Measurements from ENCODE around the gene ZNF563. TPM values are rescaled to one million over a fixed set of nuclear protein-coding genes. Genes with fewer than 3 reads are reported as not detected.
"Not testable (repeated sequence)": the region's sequence is repeated elsewhere in the genome, so short reads cannot be mapped to it uniquely, and the experiment has no call there.

ZNF563 gene
- total and polyA plus RNA-seq, 9 donors, result 1.7 to 4.1 (median 2.2) TPM

DNA sequence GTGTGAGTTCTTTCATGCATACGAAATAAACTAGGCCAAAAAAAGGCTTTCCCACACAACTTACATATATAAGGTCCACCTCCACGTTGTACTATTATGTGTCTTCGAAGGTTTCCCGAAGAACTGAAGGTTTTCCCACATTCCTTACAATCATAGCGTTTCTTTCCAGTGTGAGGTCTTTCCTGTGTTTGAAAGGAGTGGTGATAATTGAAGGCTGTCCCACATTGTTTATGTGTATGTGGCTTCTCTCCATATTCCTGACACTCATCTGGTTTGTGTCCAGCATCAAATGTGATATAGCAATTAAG lies 17.4 kb upstream of the ZNF563 start:
- no peak overlapping the region for H3K4me3 ChIP-seq (ENCODE audit: low read length)
- peaks cover 66% of the 10 kb centered on the region for H3K9me3 ChIP-seq (replicated peaks; ENCODE audit: control insufficient read depth, low read depth, low read length)
- H3K4me1 ChIP-seq (ENCODE audit: control insufficient read depth, insufficient read depth, low read length), result no peaks in the 10 kb centered on the region
- DNase-seq, result no peak
- no peak overlapping the region for H3K27ac ChIP-seq (ENCODE audit: low read length)
- no peaks in the 10 kb centered on the region for H3K27me3 ChIP-seq (ENCODE audit: control insufficient read depth, insufficient read depth, low read length)
- peaks cover 13% of the 10 kb centered on the region for H3K36me3 ChIP-seq (ENCODE audit: control insufficient read depth, insufficient read depth, low read length)
- WGBS (ENCODE audit: insufficient coverage), result no CpG with 5 or more reads among the region's 5 CpGs

DNA sequence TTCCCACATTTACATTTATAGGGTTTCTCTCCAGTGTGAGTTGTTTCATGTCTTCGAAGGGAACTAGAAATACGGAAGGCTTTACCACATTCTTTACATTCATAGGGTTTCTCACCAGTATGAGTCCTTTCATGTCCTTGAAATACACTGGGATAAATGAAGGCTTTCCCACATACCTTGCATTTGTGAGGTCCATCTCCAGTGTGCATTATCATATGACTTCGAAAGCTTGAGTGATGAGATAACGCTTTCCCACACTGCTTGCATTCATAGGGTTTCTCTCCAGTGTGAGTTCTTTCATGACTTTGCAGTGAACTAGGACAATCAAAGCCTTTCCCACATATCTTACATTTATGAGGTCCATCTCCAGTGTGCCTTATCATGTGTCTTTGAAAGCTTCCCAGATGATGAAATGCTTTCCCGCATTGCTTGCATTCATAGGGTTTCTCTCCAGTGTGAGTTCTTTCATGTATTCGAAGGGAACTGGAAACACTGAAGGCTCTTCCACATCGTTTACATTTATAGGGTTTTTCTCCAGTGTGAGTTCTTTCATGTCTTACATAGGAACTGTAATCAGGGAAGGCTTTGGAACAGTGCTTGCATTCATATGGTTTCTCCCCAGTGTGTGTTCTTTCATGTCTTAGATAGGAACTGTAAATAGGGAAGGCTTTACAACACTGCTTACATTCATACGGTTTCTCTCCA lies 16.9 kb upstream of the ZNF563 start:
- H3K36me3 ChIP-seq (ENCODE audit: control insufficient read depth, insufficient read depth, low read length), result peaks cover 13% of the 10 kb centered on the region
- no peak overlapping the region for H3K27ac ChIP-seq (ENCODE audit: low read length)
- H3K27me3 ChIP-seq (ENCODE audit: control insufficient read depth, insufficient read depth, low read length), result no peaks in the 10 kb centered on the region
- H3K9me3 ChIP-seq (replicated peaks; ENCODE audit: control insufficient read depth, low read depth, low read length), result peaks cover 66% of the 10 kb centered on the region
- H3K4me3 ChIP-seq (ENCODE audit: low read length), result no peak overlapping the region
- DNase-seq, result no peak
- H3K4me1 ChIP-seq (ENCODE audit: control insufficient read depth, insufficient read depth, low read length), result no peaks in the 10 kb centered on the region
- WGBS (ENCODE audit: insufficient coverage), result 95% methylated on average over 2 of the region's 8 CpGs

DNA sequence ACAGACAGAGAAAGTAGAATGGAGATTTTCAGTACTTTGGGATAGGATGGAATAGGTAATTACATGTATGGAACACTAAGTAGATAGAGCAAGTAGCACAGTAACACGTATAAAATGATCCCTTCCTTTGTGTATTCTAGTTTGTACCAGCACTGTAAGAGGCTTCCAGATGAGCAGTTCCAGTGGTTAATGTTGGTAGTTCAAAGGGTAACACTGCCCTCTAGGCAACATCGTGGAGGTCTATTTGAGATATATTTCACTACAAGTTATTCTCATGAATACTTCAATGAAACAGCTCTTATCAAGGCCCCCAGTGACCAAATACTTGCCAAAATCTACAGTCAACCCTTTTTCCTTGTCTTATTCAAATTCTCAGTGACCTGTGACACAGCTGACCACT lies 13.5 kb upstream of the ZNF563 start:
- no CpG with 5 or more reads among the region's 2 CpGs for WGBS (ENCODE audit: insufficient coverage)
- Histone ChIP-seq H3K27me3 (ENCODE audit: control insufficient read depth, insufficient read depth, low read length) (no peaks in the 10 kb centered on the region), H3K36me3 (ENCODE audit: control insufficient read depth, insufficient read depth, low read length) (peaks cover 13% of the 10 kb centered on the region), H3K4me3 (ENCODE audit: low read length) (no peak overlapping the region), H3K9me3 (replicated peaks; ENCODE audit: control insufficient read depth, low read depth, low read length) (peaks cover 47% of the 10 kb centered on the region), H3K4me1 (ENCODE audit: control insufficient read depth, insufficient read depth, low read length) (no peaks in the 10 kb centered on the region), H3K27ac (ENCODE audit: low read length) (no peak overlapping the region)
- DNase-seq, result no peak

DNA sequence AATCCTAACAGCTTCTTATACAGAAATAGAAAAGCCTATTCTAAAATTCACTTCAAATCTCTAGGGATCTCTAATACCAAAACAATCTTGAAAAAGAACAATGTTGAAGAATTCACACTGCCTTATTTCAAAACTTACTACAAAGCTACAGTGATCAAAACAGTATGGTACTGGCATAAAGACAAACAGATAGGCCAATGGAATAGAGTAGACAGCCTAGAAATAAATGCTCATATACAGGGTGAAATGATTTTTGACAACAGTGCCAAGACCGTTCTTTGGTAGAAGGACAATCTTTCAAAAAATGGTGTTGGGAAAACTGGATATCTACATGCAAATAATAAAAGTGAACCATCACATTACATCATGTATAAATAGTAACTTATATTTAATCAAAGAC lies 11.8 kb upstream of the ZNF563 start:
- peaks cover 1% of the 10 kb centered on the region for H3K36me3 ChIP-seq (ENCODE audit: control insufficient read depth, insufficient read depth, low read length)
- DNase-seq, result no peak
- H3K4me3 ChIP-seq (ENCODE audit: low read length), result no peak overlapping the region
- H3K27ac ChIP-seq (ENCODE audit: low read length), result no peak overlapping the region
- no peaks in the 10 kb centered on the region for H3K4me1 ChIP-seq (ENCODE audit: control insufficient read depth, insufficient read depth, low read length)
- no peaks in the 10 kb centered on the region for H3K27me3 ChIP-seq (ENCODE audit: control insufficient read depth, insufficient read depth, low read length)
- peaks cover 33% of the 10 kb centered on the region for H3K9me3 ChIP-seq (replicated peaks; ENCODE audit: control insufficient read depth, low read depth, low read length)
- no CpG with 5 or more reads among the region's 1 CpG for WGBS (ENCODE audit: insufficient coverage)

DNA sequence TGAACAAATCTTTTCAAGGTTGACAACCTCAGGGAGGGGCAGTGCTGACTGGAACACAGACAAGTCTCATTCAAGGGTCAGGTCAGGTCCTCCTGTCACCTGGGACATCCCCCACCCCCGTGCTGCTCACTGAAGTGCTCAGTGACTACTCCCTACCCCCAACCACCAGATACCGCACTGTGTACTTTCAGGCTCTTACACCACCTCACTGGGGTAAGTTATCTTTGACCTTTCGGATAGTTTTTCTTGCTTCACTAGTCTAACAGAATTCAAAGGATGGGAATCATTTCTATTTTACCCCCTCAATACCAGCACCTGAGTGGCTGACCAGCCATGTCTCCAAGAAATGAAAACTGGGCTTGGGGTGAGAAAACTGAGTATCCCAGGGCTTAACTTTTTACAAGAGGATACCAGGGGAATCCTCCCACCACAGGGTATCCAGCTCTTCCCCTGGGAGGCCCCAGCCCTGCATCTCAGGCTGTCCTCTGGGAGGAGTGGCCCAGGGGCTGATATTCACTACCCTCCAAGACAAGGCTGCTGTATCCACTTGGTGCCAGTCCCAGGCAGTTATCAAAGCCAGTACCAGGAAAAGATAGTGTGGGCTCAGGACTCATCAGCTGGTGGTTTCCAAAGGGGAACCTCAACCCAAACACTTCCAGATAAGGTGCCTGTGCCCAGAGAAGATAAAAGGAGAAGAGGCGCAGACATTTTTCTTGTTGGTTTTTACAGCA lies 2.1 kb downstream of the ZNF563 start:
- Histone ChIP-seq H3K27me3 (ENCODE audit: control insufficient read depth, insufficient read depth, low read length) (no peaks in the 10 kb centered on the region), H3K4me3 (ENCODE audit: low read length) (no peak overlapping the region), H3K4me1 (ENCODE audit: control insufficient read depth, insufficient read depth, low read length) (peaks cover 14% of the 10 kb centered on the region), H3K9me3 (replicated peaks; ENCODE audit: control insufficient read depth, low read depth, low read length) (no peaks in the 10 kb centered on the region), H3K27ac (ENCODE audit: low read length) (no peak overlapping the region), H3K36me3 (ENCODE audit: control insufficient read depth, insufficient read depth, low read length) (no peaks in the 10 kb centered on the region)
- DNase-seq, result no peak
- WGBS (ENCODE audit: insufficient coverage), result 13% methylated on average over 1 of the region's 4 CpGs

DNA sequence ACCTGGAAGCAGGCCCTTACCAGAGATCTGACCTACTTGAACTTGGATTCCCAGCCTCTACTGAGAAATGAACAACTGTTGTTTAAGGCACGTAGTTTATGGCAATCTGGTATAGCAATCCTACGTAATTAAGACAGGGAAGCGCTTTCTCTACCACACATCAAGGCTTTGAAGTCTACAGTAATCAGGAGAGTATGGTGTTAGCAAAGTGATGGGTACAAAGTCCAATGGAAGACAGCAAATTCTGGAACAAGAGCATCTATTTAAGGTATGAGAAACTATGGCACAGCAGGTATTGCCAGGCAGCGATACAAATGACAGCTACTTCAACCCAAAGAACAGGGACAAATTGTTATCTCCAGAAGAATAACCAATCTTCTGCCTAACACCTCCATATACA lies 3.1 kb downstream of the ZNF563 start:
- Histone ChIP-seq H3K27me3 (ENCODE audit: control insufficient read depth, insufficient read depth, low read length) (no peaks in the 10 kb centered on the region), H3K36me3 (ENCODE audit: control insufficient read depth, insufficient read depth, low read length) (no peaks in the 10 kb centered on the region), H3K9me3 (replicated peaks; ENCODE audit: control insufficient read depth, low read depth, low read length) (no peaks in the 10 kb centered on the region), H3K27ac (ENCODE audit: low read length) (no peak overlapping the region), H3K4me3 (ENCODE audit: low read length) (no peak overlapping the region), H3K4me1 (ENCODE audit: control insufficient read depth, insufficient read depth, low read length) (peaks cover 14% of the 10 kb centered on the region)
- no peak for DNase-seq
- WGBS (ENCODE audit: insufficient coverage), result 100% methylated on average over 1 of the region's 4 CpGs

DNA sequence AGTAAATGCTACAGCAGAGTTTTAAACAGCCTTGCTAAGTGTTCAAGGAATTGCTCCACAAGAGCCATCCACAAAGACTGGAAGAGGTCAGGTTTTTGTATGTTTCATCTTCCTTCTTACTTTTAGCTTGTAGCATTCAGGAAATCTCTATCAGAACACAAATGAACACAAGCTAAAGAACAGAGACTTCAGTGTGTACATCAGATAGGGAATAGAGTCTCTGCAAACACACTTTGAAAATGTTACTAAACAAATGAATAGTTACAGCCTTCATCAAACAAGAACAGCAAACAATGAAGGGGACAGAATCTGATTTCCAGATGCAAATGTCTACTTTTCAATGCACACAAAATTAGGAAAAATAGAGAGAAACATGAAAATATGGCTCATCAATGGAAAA lies 7.7 kb downstream of the ZNF563 start:
- H3K36me3 ChIP-seq (ENCODE audit: control insufficient read depth, insufficient read depth, low read length), result peaks cover 5% of the 10 kb centered on the region
- no peak overlapping the region for H3K27ac ChIP-seq (ENCODE audit: low read length)
- no peak for DNase-seq
- H3K4me1 ChIP-seq (ENCODE audit: control insufficient read depth, insufficient read depth, low read length), result no peaks in the 10 kb centered on the region
- peaks cover 5% of the 10 kb centered on the region for H3K9me3 ChIP-seq (replicated peaks; ENCODE audit: control insufficient read depth, low read depth, low read length)
- no peaks in the 10 kb centered on the region for H3K27me3 ChIP-seq (ENCODE audit: control insufficient read depth, insufficient read depth, low read length)
- H3K4me3 ChIP-seq (ENCODE audit: low read length), result no peak overlapping the region

DNA sequence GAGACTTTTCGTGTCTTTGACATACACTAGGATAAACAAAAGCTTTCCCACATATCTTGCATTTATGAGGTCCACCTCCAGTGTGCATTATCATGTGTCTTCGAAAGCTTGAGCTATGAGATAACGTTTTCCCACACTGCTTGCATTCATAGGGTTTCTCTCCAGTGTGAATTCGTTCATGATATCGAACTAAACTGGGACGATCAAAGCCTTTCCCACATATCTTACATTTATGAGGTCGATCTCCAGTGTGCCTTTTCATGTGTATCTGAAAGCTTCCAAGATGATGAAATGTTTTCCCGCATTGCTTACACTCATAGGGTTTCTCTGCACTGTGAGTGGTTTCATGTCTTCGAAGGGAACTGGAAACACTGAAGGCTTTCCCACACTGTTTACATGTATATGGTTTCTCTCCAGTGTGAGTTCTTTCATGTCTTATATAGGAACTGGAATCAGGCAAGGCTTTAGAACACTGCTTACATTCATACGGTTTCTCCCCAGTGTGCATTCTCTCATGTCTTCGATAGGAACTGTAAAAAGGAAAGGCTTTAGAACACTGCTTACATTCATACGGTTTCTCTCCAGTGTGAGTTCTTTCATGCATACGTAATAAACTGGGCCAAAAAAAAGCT lies 14.5 kb downstream of the ZNF563 start:
- H3K9me3 ChIP-seq (replicated peaks; ENCODE audit: control insufficient read depth, low read depth, low read length), result peaks cover 9% of the 10 kb centered on the region
- H3K36me3 ChIP-seq (ENCODE audit: control insufficient read depth, insufficient read depth, low read length), result peaks cover 24% of the 10 kb centered on the region
- no peaks in the 10 kb centered on the region for H3K27me3 ChIP-seq (ENCODE audit: control insufficient read depth, insufficient read depth, low read length)
- H3K4me3 ChIP-seq (ENCODE audit: low read length), result no peak overlapping the region
- H3K27ac ChIP-seq (ENCODE audit: low read length), result no peak overlapping the region
- DNase-seq, result no peak
- 98% methylated on average over 10 of the region's 13 CpGs for WGBS (ENCODE audit: insufficient coverage)
- no peaks in the 10 kb centered on the region for H3K4me1 ChIP-seq (ENCODE audit: control insufficient read depth, insufficient read depth, low read length)

DNA sequence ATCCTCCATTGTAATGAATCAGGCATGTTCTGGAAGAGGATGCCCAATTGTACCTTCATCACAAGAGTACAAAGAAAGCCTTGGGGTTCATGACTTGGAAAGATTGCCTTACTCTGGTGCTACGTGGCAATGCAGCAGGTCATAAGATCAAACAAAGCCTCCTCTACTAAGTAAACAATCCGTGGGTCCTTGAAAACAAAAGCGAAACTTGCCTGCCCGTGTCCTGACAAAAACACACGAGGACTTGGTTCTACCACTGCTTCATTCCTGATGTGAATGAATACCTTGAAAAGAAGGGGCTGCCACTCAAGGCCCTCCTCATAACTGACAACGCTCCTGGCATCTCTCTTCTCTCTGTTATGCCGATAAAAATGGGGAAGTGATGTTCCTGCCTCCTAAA lies 18.9 kb downstream of the ZNF563 start:
- H3K27ac ChIP-seq (ENCODE audit: low read length), result no peak overlapping the region

DNA sequence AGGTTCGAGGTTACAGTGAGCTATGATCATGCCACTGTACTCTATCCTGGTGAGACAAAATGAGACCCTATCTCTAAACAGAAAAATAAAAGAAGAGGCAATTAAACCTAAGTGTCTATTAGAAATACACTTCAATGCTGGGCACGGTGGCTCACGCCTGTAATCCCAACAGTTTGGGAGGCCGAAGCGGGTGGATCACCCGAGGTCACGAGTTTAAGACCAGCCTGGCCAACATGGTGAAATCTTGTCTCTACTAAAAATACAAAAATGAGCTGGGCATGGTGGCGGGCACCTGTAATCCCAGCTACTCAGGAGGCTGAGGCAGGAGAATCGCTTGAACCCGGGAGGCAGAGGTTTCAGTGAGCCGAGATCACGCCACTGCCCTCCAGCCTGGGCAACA lies 24.5 kb downstream of the ZNF563 start:
- not testable (repeated sequence) for DNase-seq; H3K27me3 ChIP-seq (ENCODE audit: control insufficient read depth, insufficient read depth, low read length)
- WGBS (ENCODE audit: insufficient coverage), result 100% methylated on average over 1 of the region's 12 CpGs

More for the DNA sequence above, 18.9 kb downstream of the ZNF563 start:
- H3K9me3 ChIP-seq (replicated peaks; ENCODE audit: control insufficient read depth, low read depth, low read length), result peaks cover 4% of the 10 kb centered on the region
- no peaks in the 10 kb centered on the region for H3K4me1 ChIP-seq (ENCODE audit: control insufficient read depth, insufficient read depth, low read length)
- DNase-seq, result no peak
- H3K4me3 ChIP-seq (ENCODE audit: low read length), result no peak overlapping the region
- no CpG with 5 or more reads among the region's 7 CpGs for whole genome bisulfite sequencing (ENCODE audit: insufficient coverage)
- no peaks in the 10 kb centered on the region for H3K27me3 ChIP-seq (ENCODE audit: control insufficient read depth, insufficient read depth, low read length)
- peaks cover 10% of the 10 kb centered on the region for H3K36me3 ChIP-seq (ENCODE audit: control insufficient read depth, insufficient read depth, low read length)

More for the DNA sequence above, 24.5 kb downstream of the ZNF563 start:
- not testable (repeated sequence) for H3K36me3 ChIP-seq (ENCODE audit: control insufficient read depth, insufficient read depth, low read length); H3K4me3 ChIP-seq (ENCODE audit: low read length); H3K9me3 ChIP-seq (replicated peaks; ENCODE audit: control insufficient read depth, low read depth, low read length); H3K4me1 ChIP-seq (ENCODE audit: control insufficient read depth, insufficient read depth, low read length); H3K27ac ChIP-seq (ENCODE audit: low read length)

Measured in muscle of leg (tissue), 11 donors.